Stimulated activated naive B cell treated with anti-CD40 and anti-IgM and Interleukin-4, amounts not matched to agents 10 μg/mL and 1 μg/mL and 100 μg/mL, for 72 hours (primary cell): ENCODE data around the gene LRRC17.
"Not testable (repeated sequence)": the region's sequence is repeated elsewhere in the genome, so short reads cannot be mapped to it uniquely, and the experiment has no call there.

ENCODE experiments used
- ATAC-seq, 2 donors: fragments of 150-1000 bp; cut with Tn5 transposase; replicated peaks; 2 replicates each; pipeline ENCODE4 v1.10.0; 2021; ENCODE audit warnings: moderate library complexity in 1 of 2
- DNase-seq: peaks from one replicate; pipeline ENCODE4 v3.0.0; 2021
- H3K27ac Mint-ChIP-seq: one replicate; pipeline ENCODE4 v1.8.0; 2022; ENCODE audit warnings: mild to moderate bottlenecking, mixed read lengths
- H3K27me3 Mint-ChIP-seq, 2 donors: one replicate each; pipeline ENCODE4 v1.8.0; 2022; ENCODE audit warnings: mixed read lengths in 2 of 2
- H3K36me3 Mint-ChIP-seq, 2 donors: one replicate each; pipeline ENCODE4 v1.8.0; 2022; ENCODE audit warnings: mixed read lengths in 2 of 2, mild to moderate bottlenecking in 1 of 2
- H3K4me1 Mint-ChIP-seq, 2 donors: one replicate each; pipeline ENCODE4 v1.8.0; 2022; ENCODE audit warnings: mixed read lengths in 2 of 2, mild to moderate bottlenecking in 1 of 2
- H3K4me3 Mint-ChIP-seq, 2 donors: one replicate each; pipeline ENCODE4 v1.8.0; 2022; ENCODE audit warnings: mild to moderate bottlenecking in 2 of 2, mixed read lengths in 2 of 2, moderate library complexity in 1 of 2
- H3K9me3 Mint-ChIP-seq, 2 donors: one replicate each; pipeline ENCODE4 v1.8.0; 2022; ENCODE audit warnings: mixed read lengths in 2 of 2, mild to moderate bottlenecking in 1 of 2

Gene LRRC17

GRCh38 chr7:102942868-102943267 is 30.1 kb downstream of the LRRC17 start:
- Mint-ChIP-seq H3K27ac (no peak overlapping the region), H3K27me3 (no peaks in the 10 kb centered on the region)
- no peak for DNase-seq

GRCh38 chr7:102943423-102944169 is 30.8 kb downstream of the LRRC17 start:
- no peaks in the 10 kb centered on the region for H3K4me1 Mint-ChIP-seq
- H3K9me3 Mint-ChIP-seq, result no peaks in the 10 kb centered on the region
- ATAC-seq, result no peak
- DNase-seq, result no peak
- H3K27ac Mint-ChIP-seq, result no peak overlapping the region
- no peaks in the 10 kb centered on the region for H3K36me3 Mint-ChIP-seq
- H3K4me3 Mint-ChIP-seq, result no peak overlapping the region
- H3K27me3 Mint-ChIP-seq, result no peaks in the 10 kb centered on the region

More at GRCh38 chr7:102942868-102943267, 30.1 kb downstream of the LRRC17 start:
- Mint-ChIP-seq H3K4me3 (no peak overlapping the region), H3K4me1 (no peaks in the 10 kb centered on the region), H3K9me3 (no peaks in the 10 kb centered on the region), H3K36me3 (no peaks in the 10 kb centered on the region)
- no peak for ATAC-seq

GRCh38 chr7:102944241-102944640 is 31.4 kb downstream of the LRRC17 start:
- no peaks in the 10 kb centered on the region for H3K27me3 Mint-ChIP-seq
- no peak overlapping the region for H3K27ac Mint-ChIP-seq
- DNase-seq (no peak), ATAC-seq (no peak)
- no peaks in the 10 kb centered on the region for H3K4me1 Mint-ChIP-seq
- H3K9me3 Mint-ChIP-seq, result no peaks in the 10 kb centered on the region
- no peak overlapping the region for H3K4me3 Mint-ChIP-seq
- H3K36me3 Mint-ChIP-seq, result no peaks in the 10 kb centered on the region

- Mint-ChIP-seq H3K27ac (no peak overlapping the region), H3K4me3 (no peak overlapping the region), H3K4me1 (no peaks in the 10 kb centered on the region), H3K9me3 (peaks cover 20 to 25% of the 10 kb centered on the region in 2 donors), H3K36me3 (peaks cover 8 to 30% of the 10 kb centered on the region in 2 donors), H3K27me3 (no peaks in the 10 kb centered on the region)
- DNase-seq (no peak), ATAC-seq (no peak)
Measured at GRCh38 chr7:102951839-102952238, 39.0 kb downstream of the LRRC17 start.

GRCh38 chr7:102953406-102953805 is 40.6 kb downstream of the LRRC17 start:
- DNase-seq (no peak), ATAC-seq (no peak)
- Mint-ChIP-seq H3K27me3 (no peaks in the 10 kb centered on the region), H3K4me1 (no peaks in the 10 kb centered on the region), H3K4me3 (no peak overlapping the region), H3K36me3 (peaks cover 8 to 30% of the 10 kb centered on the region in 2 donors), H3K27ac (no peak overlapping the region), H3K9me3 (peaks cover 25% of the 10 kb centered on the region in 2 donors)

- not testable (repeated sequence) for H3K27ac Mint-ChIP-seq, H3K4me1 Mint-ChIP-seq, H3K27me3 Mint-ChIP-seq, DNase-seq, ATAC-seq, H3K4me3 Mint-ChIP-seq
- Mint-ChIP-seq H3K36me3 (peaks cover 8 to 30% of the 10 kb centered on the region in 2 donors), H3K9me3 (peaks cover 25% of the 10 kb centered on the region in 2 donors)
Measured at GRCh38 chr7:102954359-102954758, 41.6 kb downstream of the LRRC17 start.

- not testable (repeated sequence) for ATAC-seq
Measured at GRCh38 chr7:102958004-102958403, 45.2 kb downstream of the LRRC17 start.

GRCh38 chr7:102961993-102962392 is 49.2 kb downstream of the LRRC17 start:
- H3K4me1 Mint-ChIP-seq, H3K9me3 Mint-ChIP-seq, H3K4me3 Mint-ChIP-seq, H3K27ac Mint-ChIP-seq, ATAC-seq, H3K27me3 Mint-ChIP-seq, DNase-seq, H3K36me3 Mint-ChIP-seq: not testable (repeated sequence)

More at GRCh38 chr7:102958004-102958403, 45.2 kb downstream of the LRRC17 start:
- H3K4me1 Mint-ChIP-seq, H3K27me3 Mint-ChIP-seq, H3K4me3 Mint-ChIP-seq, H3K27ac Mint-ChIP-seq, DNase-seq: not testable (repeated sequence)
- peaks cover 20 to 21% of the 10 kb centered on the region in 2 donors for H3K9me3 Mint-ChIP-seq
- H3K36me3 Mint-ChIP-seq, result peaks cover 8 to 22% of the 10 kb centered on the region in 2 donors

GRCh38 chr7:102966465-102966864 is 53.7 kb downstream of the LRRC17 start:
- DNase-seq, result no peak
- no peaks in the 10 kb centered on the region for H3K9me3 Mint-ChIP-seq
- H3K4me1 Mint-ChIP-seq, result no peaks in the 10 kb centered on the region
- H3K27ac Mint-ChIP-seq, result no peak overlapping the region
- H3K27me3 Mint-ChIP-seq, result no peaks in the 10 kb centered on the region
- H3K4me3 Mint-ChIP-seq, result no peak overlapping the region
- no peak for ATAC-seq
- no peaks in the 10 kb centered on the region for H3K36me3 Mint-ChIP-seq

GRCh38 chr7:102967798-102968197 is 55.0 kb downstream of the LRRC17 start:
- Mint-ChIP-seq H3K4me1 (no peaks in the 10 kb centered on the region), H3K36me3 (no peaks in the 10 kb centered on the region), H3K4me3 (no peak overlapping the region), H3K27me3 (no peaks in the 10 kb centered on the region), H3K9me3 (no peaks in the 10 kb centered on the region), H3K27ac (no peak overlapping the region)
- DNase-seq, result no peak
- ATAC-seq, result no peak

GRCh38 chr7:102973096-102973802 is 60.4 kb downstream of the LRRC17 start:
- H3K36me3 Mint-ChIP-seq, result no peaks in the 10 kb centered on the region
- no peak overlapping the region for H3K4me3 Mint-ChIP-seq
- ATAC-seq, result no peak
- no peak for DNase-seq
- no peaks in the 10 kb centered on the region for H3K4me1 Mint-ChIP-seq
- H3K9me3 Mint-ChIP-seq, result no peaks in the 10 kb centered on the region
- no peaks in the 10 kb centered on the region for H3K27me3 Mint-ChIP-seq
- no peak overlapping the region for H3K27ac Mint-ChIP-seq

- H3K9me3 Mint-ChIP-seq, result peaks cover 0 to 1% of the 10 kb centered on the region in 2 donors
- no peaks in the 10 kb centered on the region for H3K4me1 Mint-ChIP-seq
- no peak for ATAC-seq
- no peak overlapping the region for H3K27ac Mint-ChIP-seq
- no peak overlapping the region for H3K4me3 Mint-ChIP-seq
- no peaks in the 10 kb centered on the region for H3K36me3 Mint-ChIP-seq
- H3K27me3 Mint-ChIP-seq, result no peaks in the 10 kb centered on the region
- DNase-seq, result no peak
Measured at GRCh38 chr7:102974366-102975236, 61.8 kb downstream of the LRRC17 start.

- H3K27ac Mint-ChIP-seq, result no peak overlapping the region
- no peaks in the 10 kb centered on the region for H3K27me3 Mint-ChIP-seq
- no peak for ATAC-seq
- peaks cover 0 to 1% of the 10 kb centered on the region in 2 donors for H3K9me3 Mint-ChIP-seq
- H3K4me1 Mint-ChIP-seq, result no peaks in the 10 kb centered on the region
- H3K36me3 Mint-ChIP-seq, result no peaks in the 10 kb centered on the region
- no peak for DNase-seq
- no peak overlapping the region for H3K4me3 Mint-ChIP-seq
Measured at GRCh38 chr7:102975854-102976253, 63.1 kb downstream of the LRRC17 start.

GRCh38 chr7:102976493-102976892 is 63.7 kb downstream of the LRRC17 start:
- ATAC-seq (no peak), DNase-seq (no peak)
- no peak overlapping the region for H3K4me3 Mint-ChIP-seq
- H3K4me1 Mint-ChIP-seq, result no peaks in the 10 kb centered on the region
- no peaks in the 10 kb centered on the region for H3K36me3 Mint-ChIP-seq
- H3K27me3 Mint-ChIP-seq, result no peaks in the 10 kb centered on the region
- H3K9me3 Mint-ChIP-seq, result peaks cover 0 to 1% of the 10 kb centered on the region in 2 donors
- H3K27ac Mint-ChIP-seq, result no peak overlapping the region
